Stimulated activated CD4-positive, alpha-beta T cell treated with anti-CD3 and anti-CD28 coated beads, Interleukin-15, amount 100 ng/mL, for 1 hour (primary cell): Measurements from ENCODE around the gene GABARAP.
"Not testable (repeated sequence)": the region's sequence is repeated elsewhere in the genome, so short reads cannot be mapped to it uniquely, and the experiment has no call there.

Source experiments
- DNase-seq, 2 donors: peaks; one replicate each; pipeline ENCODE4 v3.0.0-alpha.2; 2020; ENCODE audit warnings: low read depth in 1 of 2, low spot score in 1 of 2

Gene GABARAP

GRCh38 chr17:7261379-7262191 lies 19.3 kb upstream of the GABARAP start:
- DNase-seq: no peak

GRCh38 chr17:7260651-7261378 lies 18.6 kb upstream of the GABARAP start:
- DNase-seq: no peak

- no peak for DNase-seq
These were observed 17.9 kb upstream of the GABARAP start for GRCh38 chr17:7260151-7260550.

GRCh38 chr17:7259555-7259889 lies 17.3 kb upstream of the GABARAP start:
- no peak for DNase-seq

- DNase-seq: no peak
These were observed 16.7 kb upstream of the GABARAP start for GRCh38 chr17:7258731-7259554.

- DNase-seq: no peak
These were observed 14.7 kb upstream of the GABARAP start for GRCh38 chr17:7256766-7257456.

DNA sequence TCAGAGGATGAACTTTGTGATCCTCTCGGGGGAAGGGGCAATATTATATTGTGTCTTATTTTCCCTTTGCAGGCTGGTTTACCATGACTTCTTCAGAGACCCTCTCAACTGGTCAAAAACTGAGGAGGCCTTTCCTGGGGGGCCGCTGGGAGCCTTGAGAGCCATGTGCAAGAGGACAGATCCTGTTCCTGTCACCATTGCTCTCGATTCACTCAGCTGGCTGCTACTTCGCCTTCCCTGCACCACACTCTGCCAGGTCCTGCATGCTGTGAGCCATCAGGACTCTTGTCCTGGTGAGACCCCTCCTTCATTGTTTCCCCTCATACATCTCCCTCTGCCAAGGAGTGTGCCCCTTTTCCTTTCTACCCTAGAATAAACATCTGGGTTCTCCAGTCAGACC lies 12.3 kb upstream of the GABARAP start:
- DNase-seq: no peak

DNA sequence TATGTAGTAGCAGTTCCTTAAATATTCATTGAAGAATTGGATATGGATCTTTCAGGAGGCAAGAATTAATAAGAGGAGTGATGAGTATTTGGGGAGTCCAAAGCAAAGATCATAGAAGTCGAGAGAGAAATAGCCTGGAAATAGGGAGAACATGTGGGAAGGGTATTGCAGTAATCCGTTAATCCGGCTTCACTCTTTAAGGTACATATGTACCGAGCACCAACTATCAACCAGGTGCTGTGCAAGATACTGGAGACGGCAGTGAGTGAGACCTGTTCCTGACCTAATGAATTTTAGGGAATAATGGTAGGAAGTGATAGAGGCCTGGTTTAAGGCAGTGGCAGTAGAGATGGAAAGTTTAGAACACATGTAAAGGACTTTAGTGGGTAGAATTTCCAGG lies 10.8 kb upstream of the GABARAP start:
- DNase-seq: no peak

GRCh38 chr17:7252176-7253043 lies 10.2 kb upstream of the GABARAP start, which contains the start of gene ELP5:
Gene ELP5 (plus strand): TSS chr17:7252215. CDS start chr17:7252551, 336 bp downstream.
- peak; percentile 68 to 73 for DNase-seq

DNA sequence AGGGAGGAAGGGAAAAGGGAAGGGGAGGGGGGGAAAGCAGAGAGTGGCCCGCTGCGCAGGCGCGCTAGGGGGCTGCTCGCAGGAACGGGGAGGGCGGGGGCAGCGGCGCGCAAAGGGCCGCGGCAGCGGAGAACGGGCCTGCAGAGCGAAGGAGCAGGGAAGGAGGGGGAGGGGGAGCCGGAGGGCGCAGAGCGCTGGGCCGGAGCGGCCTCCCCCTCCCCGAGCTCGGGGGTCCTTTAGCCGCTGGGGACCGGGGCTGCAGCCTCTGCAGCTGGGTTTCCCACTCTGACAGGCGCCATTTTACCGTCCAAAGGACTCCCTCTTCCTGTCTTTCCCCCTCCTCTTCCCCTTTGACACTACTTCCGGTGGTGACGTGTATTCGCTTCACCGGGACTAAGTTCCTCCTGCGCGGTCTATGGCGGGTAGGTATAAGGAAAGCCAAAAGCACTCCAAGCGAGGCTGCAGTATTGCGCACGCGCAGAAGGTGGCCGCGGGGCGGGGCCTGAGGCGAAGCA lies 9.5 kb upstream of the GABARAP start, which contains the start of gene CTDNEP1:
Gene CTDNEP1 (minus strand): TSS at position 74 of the 515 bp plus-strand sequence. CDS start 438 bp downstream, outside the sequence.
- DNase-seq: peak; percentile 97 to 98

DNA sequence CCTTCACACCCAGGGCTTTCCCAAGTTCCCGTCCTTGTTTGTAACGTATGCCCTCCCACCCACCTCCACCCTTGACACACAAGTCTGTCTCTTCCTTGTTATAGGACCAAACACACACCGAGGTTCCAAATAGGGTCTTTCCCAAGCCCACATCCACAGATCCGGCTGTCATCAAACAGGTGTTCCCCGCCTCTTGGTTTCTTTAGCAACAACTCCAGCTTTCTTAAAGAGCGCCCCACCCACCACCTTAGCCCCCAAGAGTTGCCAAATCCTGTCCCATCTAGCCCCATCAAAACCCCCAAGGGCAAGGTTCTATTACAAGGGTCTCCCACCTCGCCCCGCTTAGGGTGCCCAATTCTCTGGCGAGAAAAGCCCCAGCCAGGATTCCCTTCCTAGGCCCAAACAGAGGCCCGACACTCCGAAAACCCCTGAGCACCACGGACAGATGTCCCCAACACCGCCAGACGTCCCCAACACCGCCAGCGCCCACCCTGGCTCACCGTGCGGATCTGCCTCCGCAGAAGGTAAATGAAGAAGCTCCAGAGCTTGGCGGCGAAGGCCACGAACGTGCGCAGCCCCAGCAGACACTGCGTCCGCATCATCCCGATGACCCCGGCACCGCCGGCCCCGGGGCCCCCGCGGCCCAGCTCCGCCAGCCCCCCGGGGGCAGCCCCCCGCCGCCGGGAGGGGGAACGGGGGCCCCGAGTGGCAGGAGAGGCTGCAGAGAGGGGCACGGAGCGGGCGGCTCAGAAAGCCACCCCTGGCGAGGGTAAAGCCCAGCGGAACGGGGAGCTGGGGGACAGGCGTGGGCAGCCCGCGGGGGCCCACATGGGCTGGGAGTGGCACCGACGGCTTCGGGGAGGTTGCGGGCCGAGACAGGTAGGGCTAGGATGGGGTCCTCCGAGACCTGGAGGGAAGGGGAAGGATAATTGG lies 8.7 kb upstream of the GABARAP start:
- no peak for DNase-seq

GRCh38 chr17:7249830-7250229 lies 7.6 kb upstream of the GABARAP start:
- no peak for DNase-seq

DNA sequence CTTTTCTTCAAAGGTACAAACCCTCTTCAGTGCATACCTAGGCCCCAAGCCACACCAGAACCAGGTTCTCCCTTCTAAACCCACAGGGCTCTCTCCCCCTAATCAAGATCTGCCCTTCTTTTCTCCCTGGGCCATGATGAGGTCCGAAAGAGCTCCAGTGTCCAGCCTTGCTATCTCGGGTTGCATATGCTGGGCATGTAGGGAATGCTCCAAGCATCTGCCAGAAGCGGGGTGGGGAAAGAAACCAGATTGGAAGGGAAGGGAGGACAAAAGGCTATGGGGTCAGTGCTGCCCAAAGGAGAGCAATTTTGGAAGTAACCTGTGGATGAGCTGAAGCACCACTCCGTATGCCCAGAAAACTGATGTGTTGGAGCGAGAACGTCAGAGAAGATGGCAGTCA lies 7.0 kb upstream of the GABARAP start:
- DNase-seq: no peak

GRCh38 chr17:7248796-7249195 lies 6.5 kb upstream of the GABARAP start:
- no peak for DNase-seq

DNA sequence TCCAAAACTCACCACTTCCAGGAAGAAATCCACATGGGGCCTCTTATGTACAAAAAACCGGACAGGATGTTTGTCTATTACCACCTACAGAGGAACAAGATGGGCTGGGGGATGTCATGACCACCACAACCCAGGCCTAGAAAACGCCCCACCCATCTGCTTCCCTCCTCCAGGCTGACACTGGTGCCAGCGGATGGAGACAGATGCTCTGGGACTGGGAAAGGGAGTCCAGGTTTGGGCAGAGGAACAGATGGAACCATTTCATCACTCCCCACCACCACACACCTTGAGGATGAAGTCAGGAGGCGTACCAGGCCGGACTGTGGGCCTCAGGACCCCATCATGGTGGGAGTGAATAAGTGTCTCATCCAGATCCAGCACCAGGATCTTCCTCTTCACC lies 4.5 kb upstream of the GABARAP start:
- DNase-seq: no peak

DNA sequence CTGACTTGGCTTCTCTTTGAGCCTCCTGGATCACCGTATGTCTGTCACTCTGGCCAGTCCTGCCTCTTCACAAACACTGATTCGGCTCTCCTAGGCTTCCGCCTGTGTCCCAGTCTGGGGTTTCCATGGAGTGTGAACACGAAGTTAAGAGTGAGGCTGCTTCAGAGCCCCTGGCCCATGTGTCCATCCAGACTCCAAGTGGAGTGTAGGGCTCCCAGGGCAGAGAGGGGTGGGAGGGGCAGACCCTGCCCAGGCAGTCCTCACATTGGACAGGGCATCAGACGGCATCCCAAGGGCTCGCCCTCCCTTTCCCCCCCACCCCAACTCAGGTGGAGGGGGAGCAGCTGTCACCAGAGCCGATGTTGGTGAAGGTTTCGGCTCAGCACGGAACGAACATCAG lies 1.6 kb upstream of the GABARAP start:
- DNase-seq: not testable (repeated sequence)

GRCh38 chr17:7243453-7243729 lies 1.1 kb upstream of the GABARAP start:
- no peak for DNase-seq

DNA sequence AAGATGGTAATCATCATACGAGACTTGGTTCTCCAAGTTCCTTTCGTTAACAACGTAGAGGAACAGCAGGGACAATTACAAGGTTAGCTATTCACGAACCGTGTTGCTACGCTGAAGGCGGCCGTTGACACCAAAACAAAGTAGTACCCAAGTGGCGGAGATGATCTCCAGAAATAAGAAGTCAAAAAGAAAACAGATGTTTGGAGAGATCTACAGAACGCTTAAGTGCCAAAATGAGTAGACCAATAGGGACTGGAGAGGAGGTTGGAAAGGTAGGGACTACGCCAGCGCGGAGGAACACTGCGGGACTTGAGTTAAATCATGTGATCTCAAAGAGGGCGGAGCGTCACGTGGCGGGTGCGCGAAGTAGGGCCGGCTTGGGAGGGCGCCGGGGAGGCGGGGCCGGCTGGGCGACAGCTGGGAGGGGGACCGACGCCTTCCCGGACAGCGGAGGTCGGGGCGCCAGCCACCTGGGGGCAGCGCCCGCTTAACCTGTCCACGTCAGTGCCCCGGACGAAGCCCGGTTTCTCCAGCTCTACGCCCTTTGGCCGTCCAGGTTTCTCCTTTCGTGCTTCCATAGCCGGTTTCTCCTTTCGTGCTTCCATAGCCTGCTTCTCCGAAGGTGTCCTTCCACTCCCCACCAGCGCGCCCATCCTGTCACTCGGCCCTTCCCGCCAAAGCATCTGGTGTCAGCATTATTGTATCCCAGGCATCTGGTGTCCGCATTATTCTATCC lies 636 bp upstream of the GABARAP start:
- DNase-seq: peak; percentile 85 to 90
